HG03558 (cell line): ENCODE data around the gene COX6B2.

ENCODE experiments used
- ATAC-seq: cut with Tn5 transposase; IDR thresholded peaks from one replicate; pipeline ENCODE4 v1.9.1; 2021; ENCODE audit warnings: moderate number of reproducible peaks; ENCODE audit not compliant: unreplicated experiment; ENCODE audit errors: extremely low read depth

COX6B2 gene

DNA sequence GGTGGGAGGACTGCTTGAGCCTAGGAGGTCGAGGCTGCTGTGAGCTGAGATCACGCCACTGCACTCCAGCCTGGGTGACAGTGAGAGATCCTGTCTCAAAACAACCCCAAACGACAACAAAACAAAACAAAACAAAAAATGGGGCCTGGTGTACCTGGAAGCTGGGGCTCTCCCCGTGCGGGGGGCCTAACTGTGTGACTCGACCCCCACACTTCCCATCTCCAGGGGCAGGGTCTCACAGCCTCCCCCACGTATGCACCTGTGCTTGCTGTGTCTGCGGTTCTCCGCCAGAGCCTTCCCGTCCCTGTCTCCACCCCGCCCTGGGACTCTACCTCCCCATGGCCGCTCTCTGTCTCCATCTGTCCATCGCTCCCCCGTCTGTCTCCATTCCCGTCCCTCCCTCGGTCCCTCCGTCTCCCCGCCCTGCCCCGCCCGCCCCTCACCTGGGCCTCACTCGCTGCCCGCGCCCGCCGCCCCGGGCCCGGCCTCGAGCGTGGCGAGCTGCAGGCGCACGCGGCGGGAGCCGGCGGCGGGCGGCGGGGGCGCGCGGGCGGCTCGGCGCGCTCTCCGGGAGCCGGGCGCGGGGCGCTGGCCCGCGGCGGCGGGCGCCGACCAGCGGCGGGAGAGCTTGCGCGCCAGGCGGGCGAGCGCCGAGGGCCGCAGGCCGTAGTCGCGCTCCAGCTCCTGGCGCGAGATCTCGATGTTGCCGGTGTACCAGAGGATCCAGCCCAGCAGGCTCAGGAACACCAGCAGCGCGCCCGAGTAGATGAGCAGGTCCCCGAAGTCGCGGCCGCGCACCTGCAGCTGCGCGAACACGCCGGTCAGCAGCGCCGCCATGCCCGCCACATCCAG, 29.0 kb upstream of the COX6B2 start:
- no peak for ATAC-seq

- no peak for ATAC-seq
Observed at GRCh38 chr19:55382522-55383054, 28.1 kb upstream of the COX6B2 start.

DNA sequence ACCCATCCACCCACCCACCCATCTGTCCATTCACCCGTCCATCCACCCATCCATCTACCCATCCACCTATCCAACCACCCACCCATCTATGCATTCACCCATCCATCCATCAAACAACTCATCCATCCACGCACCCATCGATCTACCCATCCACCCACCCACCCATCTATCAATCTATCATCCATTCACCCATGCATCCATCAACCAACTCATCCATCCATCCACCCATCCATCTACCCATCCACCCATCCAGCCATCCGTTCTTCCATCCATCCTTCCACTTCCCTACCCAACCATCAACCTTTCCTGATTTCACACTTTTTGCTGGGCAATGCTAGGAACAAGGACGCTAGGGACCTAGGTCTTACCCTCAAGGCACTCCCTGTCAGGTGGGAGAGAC, 27.5 kb upstream of the COX6B2 start:
- ATAC-seq, result no peak

- no peak for ATAC-seq
Observed at GRCh38 chr19:55379174-55379573, 24.7 kb upstream of the COX6B2 start.

DNA sequence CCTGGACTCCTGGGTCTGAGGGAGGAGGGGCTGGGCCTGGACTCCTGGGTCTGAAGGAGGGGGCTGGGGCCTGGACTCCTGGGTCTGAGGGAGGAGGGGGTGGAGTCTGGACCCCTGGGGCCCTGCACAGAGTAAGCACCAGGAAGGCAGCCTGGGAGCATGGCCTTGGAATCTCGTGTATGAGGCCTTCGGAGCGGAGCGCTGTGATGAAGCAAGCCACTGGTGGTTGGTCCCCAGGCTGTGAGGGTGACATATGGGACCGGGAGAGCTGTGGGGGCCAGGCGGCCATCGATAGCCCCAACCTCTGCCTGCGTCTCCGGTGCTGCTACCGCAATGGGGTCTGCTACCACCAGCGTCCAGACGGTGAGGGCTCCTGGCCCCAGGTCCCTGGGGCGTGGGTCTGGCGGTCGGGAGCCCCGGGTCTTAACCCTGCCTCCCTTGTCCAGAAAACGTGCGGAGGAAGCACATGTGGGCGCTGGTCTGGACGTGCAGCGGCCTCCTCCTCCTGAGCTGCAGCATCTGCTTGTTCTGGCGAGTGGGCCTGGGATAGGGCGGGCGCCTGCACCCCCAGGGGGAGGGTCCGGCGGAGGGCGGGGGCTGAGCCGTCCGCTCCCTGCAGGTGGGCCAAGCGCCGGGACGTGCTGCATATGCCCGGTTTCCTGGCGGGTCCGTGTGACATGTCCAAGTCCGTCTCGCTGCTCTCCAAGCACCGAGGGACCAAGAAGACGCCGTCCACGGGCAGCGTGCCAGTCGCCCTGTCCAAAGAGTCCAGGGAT, 23.0 kb upstream of the COX6B2 start:
- no peak for ATAC-seq

DNA sequence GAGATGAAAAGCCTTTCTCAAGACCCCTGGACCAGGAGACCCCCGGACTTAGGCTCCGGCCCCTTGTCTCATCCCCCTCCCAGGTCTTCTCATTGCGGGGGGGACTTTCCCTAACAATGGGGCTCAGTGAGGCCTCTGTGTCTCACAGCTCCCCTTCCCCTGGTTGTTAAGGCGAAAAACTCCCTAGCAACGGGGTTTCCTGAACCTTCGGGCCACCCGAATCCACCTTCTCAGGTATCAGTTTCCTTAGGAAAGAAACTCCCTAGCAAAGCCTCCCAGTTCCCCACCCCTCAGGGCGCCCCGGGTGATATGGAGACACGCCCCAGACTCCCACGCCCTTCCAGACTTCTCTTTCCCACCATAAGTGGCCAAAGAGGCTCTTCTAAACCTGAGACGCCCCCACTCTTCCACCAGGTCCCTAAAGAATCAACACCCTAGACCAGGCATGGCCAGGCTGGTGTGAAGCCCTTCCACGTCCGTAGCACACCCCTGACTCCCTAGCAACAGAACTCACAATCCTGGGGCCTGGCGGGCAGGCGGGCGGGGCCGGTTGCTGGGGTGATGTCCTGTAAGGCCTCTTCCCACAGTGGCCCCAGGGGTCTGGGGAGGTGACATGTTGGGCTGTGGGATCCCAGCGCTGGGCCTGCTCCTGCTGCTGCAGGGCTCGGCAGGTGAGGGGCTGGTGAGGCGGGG, 21.9 kb upstream of the COX6B2 start, which contains the start of gene TMEM190:
Gene TMEM190 (plus strand): TSS at position 586 of the 693 bp plus-strand sequence. CDS start 28 bp downstream, at position 614.
- ATAC-seq, result no peak

DNA sequence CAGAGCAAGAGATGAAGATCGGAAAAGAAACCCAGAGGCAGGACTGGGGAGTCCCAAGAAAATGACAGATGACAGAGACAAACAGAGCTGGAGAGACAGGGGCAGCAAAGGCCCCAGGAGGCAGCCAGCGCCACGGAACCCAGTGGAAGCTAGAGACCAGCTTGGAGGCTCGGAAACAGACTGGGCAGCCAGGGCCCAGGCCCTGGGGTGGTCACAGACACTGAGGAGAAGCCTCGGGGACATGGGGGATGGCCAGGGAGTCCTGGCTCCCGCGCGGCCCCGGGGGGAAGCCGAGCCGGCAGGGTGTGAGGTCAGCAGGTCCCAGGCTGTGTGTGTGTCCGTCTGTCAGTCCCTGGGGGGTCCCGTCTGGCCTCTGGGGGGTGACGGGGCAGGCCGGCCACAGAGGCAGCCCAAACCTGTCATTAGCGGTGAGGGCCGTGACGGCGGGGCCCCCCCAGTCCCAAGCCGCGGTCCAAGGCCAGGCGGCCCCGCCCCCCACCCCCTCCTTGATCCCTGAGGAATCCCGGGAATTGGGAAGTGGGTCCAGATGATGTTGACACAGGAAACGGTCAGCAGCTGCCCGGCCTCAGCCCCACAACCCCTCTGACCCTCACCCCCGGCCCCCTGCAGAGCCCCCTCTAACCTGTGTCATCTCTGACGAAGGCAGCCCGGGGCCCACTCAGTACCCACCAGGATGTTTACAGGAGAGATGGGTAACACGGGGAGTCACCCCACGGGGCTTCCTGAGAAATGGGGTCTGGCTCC, 19.7 kb upstream of the COX6B2 start:
- no peak for ATAC-seq

DNA sequence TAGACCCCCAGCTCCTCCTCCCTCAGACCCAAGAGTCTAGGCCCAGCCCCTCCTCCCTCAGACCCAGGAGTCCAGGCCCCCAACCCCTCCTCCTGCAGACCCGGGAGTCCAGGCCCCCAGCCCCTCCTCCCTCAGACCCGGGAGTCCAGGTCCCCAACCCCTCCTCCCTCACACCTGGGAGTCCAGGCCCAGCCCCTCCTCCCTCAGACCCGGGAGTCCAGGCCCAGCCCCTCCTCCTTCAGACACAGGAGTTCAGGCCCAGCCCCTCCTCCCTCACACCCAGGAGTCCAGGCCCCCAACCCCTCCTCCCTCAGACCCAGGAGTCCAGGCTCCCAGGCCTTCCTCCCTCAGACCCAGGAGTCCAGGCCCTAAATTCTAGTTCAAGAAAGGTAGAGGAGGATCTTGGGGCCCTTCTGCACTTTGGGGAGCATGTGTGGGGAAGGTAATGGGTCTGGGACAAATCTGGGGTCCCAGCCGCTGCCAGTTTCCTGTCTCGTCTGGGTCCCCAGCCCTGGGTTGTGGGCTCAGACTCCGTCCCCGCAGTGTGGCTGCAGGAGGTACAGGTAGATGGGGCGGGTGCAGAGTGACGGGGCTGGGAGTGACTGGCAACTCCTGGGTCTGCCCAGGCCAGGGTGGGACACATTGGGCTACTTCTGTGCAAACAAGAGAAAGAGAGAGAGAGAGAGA, 18.9 kb upstream of the COX6B2 start:
- no peak for ATAC-seq

GRCh38 chr19:55372316-55373081, 18.0 kb upstream of the COX6B2 start:
- ATAC-seq, result no peak

GRCh38 chr19:55370305-55370988, 15.9 kb upstream of the COX6B2 start, which contains the start of gene IL11:
IL11 (minus strand) TSS chr19:55370463; CDS start chr19:55370310, 153 bp downstream.
- ATAC-seq, result no peak

- no peak for ATAC-seq
Observed at GRCh38 chr19:55369653-55370304, 15.3 kb upstream of the COX6B2 start.

- no peak for ATAC-seq
Observed at GRCh38 chr19:55368701-55369563, 14.4 kb upstream of the COX6B2 start.

DNA sequence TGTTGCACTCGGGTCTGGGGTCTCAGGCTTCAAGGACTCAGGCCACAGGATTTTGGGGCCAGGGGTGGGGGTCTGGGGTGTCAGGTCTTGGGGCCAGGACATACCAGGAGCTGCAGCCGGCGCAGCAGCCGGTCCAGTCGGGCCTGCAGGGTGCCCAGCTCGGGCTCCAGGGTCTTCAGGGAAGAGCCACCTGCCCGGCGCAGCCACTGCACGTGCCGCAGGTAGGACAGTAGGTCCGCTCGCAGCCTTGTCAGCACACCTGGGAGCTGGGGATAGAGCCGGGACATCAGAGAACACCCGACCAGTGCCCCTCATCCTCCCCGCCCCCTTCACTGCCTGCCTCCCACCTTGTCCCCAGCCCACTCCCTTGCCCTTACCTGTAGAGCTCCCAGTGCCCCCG, 13.6 kb upstream of the COX6B2 start:
- ATAC-seq, result no peak

- no peak for ATAC-seq
Observed at GRCh38 chr19:55366790-55367189, 12.3 kb upstream of the COX6B2 start.

DNA sequence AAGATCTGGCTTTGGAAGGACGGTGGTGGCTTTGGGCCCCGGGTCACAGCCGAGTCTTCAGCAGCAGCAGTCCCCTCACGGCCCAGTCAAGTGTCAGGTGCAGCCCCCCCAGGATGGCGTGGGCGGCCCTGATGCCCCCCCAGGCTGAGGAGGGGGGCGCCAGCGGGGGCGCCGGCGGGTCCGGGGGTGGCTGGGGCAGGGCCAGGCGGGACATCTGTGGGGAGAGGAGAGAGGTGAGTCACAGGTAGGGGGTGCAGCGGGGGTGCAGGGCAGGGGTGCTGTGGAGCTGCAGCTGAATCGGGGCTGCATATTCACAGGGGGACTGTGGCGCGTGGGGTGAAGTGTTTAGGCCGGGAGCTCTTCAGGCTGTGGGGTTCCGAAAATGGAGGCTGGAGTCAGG, 11.4 kb upstream of the COX6B2 start:
- ATAC-seq, result no peak

DNA sequence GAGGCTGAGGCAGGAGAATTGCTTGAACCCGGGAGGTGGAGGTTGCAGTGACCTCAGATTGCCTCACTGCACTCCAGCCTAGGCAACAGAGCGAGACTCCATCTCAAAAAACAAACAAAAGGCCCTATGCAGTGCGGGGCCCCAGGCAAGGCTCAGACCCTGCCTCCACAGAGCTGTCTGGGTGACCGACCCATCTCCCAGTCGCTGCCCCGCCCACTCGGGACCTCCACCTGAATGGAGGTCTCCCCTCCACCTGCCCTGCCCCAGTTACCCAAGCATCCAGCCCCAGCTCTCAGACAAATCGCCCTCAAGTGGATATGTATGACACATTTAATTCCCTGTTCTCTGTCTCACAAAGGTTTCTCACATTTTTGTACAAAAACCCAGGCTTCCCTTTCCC, 10.7 kb upstream of the COX6B2 start:
- no peak for ATAC-seq
